Stimulated activated naive CD8-positive, alpha-beta T cell treated with anti-CD3 and anti-CD28 coated beads, Interleukin-15, amount 100 ng/mL, for 72 hours (primary cell): ENCODE results near the gene PACS1.
A peak's percentile ranks its signal among the peaks of the same experiment; 100 is the strongest.

Experiments
- ATAC-seq: fragments of 150-1000 bp; cut with Tn5 transposase; 2 replicates; pipeline ENCODE4 v1.10.0; 2021; ENCODE audit warnings: mild to moderate bottlenecking, moderate library complexity
- DNase-seq, 2 donors: peaks; one replicate each; pipeline ENCODE4 v3.0.0; 2021 to 2022
- H3K27ac Mint-ChIP-seq, 2 donors: one replicate each; pipeline ENCODE4 v1.8.0; 2022; ENCODE audit warnings: mild to moderate bottlenecking in 2 of 2, mixed read lengths in 2 of 2, moderate library complexity in 2 of 2
- H3K27me3 Mint-ChIP-seq: one replicate; pipeline ENCODE4 v1.8.0; 2022; ENCODE audit warnings: mixed read lengths
- H3K4me1 Mint-ChIP-seq: one replicate; pipeline ENCODE4 v1.8.0; 2022; ENCODE audit warnings: mild to moderate bottlenecking, mixed read lengths
- H3K4me3 Mint-ChIP-seq, 2 donors: one replicate each; pipeline ENCODE4 v1.8.0; 2022; ENCODE audit warnings: mild to moderate bottlenecking in 2 of 2, mixed read lengths in 2 of 2, moderate library complexity in 1 of 2
- H3K9me3 Mint-ChIP-seq, 2 donors: one replicate each; pipeline ENCODE4 v1.8.0; 2022; ENCODE audit warnings: mixed read lengths in 2 of 2

Gene PACS1

DNA sequence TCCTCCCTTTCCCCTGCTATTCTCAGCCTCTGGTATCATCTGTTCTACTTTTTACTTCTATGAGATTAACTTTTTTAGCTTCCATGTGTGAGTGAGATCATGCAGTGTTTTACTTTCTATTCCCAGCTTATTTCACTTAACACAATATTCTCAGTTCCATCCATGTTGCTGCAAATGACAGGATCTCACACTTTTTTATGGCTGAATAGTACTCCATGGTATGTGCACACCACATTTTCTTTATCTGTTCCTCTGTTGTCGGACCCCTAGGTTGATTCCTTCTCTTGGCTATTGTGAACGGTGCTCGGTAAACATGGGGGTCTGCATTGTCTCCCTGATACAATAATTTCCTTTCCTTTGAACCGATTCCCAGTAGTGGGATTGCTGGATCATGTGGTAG is 117.4 kb downstream of the PACS1 start:
- Mint-ChIP-seq H3K27ac (peak overlapping the region in 1 of 2 donors; percentile 1), H3K4me3 (no peak overlapping the region), H3K4me1 (peaks cover 47% of the 10 kb centered on the region), H3K9me3 (peaks cover 0 to 6% of the 10 kb centered on the region in 2 donors), H3K27me3 (no peaks in the 10 kb centered on the region)
- ATAC-seq (no peak), DNase-seq (no peak)

DNA sequence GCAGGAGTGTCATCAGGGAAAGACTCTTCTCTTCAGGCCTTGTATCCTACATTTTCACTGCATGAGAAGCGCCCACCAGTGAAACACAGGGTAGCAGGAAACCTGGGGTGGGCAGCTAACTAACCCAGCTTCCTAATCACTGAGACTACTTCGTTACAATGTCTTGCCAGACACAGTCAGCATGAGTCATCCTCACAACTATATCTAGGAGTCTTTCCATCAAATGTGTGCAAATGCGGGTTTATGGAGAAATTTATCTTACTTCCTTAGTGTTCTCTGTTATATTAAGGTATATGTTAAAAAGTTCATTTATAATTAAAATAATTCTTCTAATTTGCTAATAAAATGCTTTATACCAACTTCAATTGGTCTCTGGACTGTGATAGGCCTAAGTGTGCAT is 118.5 kb downstream of the PACS1 start:
- no peak for ATAC-seq
- H3K4me3 Mint-ChIP-seq: no peak overlapping the region
- H3K4me1 Mint-ChIP-seq: peaks cover 43% of the 10 kb centered on the region
- no peak for DNase-seq
- peaks cover 0 to 6% of the 10 kb centered on the region in 2 donors for H3K9me3 Mint-ChIP-seq
- H3K27me3 Mint-ChIP-seq: no peaks in the 10 kb centered on the region
- H3K27ac Mint-ChIP-seq: no peak overlapping the region

- ATAC-seq: no peak
- Mint-ChIP-seq H3K27ac (no peak overlapping the region), H3K27me3 (no peaks in the 10 kb centered on the region), H3K4me3 (no peak overlapping the region), H3K9me3 (peaks cover 0 to 6% of the 10 kb centered on the region in 2 donors), H3K4me1 (peaks cover 41% of the 10 kb centered on the region)
- no peak for DNase-seq
These were observed 119.1 kb downstream of the PACS1 start for GRCh38 chr11:66189031-66189745.

DNA sequence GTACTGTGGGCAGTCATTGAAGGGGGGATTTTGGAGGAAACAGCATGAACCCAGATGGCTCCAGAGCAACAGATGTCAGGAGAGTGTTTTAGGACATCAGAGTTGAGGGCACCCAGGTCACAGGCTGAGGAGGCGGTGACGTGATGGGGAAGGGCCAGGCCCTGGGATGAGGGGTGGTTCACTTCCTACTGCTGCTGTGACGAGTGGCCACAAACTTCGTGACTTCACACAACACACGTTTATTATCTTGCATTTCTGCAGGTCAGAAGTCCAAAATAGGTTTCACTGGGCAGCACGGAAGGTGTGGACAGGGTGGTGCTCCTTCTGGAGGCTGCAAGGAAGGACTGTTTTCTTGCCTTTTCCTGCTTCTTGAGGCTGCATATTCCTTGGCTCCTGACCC is 120.7 kb downstream of the PACS1 start:
- ATAC-seq (no peak), DNase-seq (no peak)
- peak overlapping the region in 1 of 2 donors; percentile 94 for H3K27ac Mint-ChIP-seq
- peaks cover 27% of the 10 kb centered on the region for H3K4me1 Mint-ChIP-seq
- no peaks in the 10 kb centered on the region for H3K27me3 Mint-ChIP-seq
- H3K9me3 Mint-ChIP-seq: peaks cover 0 to 6% of the 10 kb centered on the region in 2 donors
- H3K4me3 Mint-ChIP-seq: no peak overlapping the region

DNA sequence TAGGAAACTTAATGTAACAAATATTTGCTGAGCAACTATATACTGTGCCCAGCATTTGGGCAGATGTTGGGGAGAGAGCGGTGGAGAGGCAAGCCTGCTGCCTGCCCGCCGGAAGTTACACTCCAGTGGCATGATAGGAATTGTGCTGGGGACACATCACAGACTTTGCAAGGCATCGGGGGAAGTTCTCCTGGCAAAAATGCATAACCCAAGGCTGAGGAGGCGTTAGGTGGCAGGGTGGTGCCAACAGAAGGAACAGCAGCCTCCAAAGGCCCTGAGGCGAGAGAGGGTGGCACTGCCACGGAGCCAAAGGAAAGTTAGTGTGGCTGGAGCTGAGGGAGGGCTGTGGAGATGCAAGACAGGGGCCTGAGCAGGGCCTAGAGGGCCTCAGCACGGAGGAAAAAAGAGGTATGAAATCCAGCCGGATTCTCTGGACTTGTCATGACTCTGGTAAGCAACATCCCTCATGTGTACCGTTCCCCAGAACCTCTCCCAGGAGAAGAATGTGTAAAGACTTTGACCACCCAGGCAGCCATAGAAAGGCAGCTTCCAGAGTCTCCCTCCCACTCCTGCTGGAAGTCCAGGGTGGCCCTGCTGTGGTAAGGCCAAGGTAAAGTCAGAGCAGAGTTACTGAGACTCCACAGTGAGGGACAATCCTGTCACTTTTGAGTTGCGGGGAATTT is 122.2 kb downstream of the PACS1 start:
- H3K27ac Mint-ChIP-seq: peak overlapping the region in 1 of 2 donors; percentile 40
- DNase-seq (no peak), ATAC-seq (no peak)
- H3K4me3 Mint-ChIP-seq: no peak overlapping the region
- no peaks in the 10 kb centered on the region for H3K27me3 Mint-ChIP-seq
- H3K9me3 Mint-ChIP-seq: peaks cover 0 to 5% of the 10 kb centered on the region in 2 donors
- peaks cover 21% of the 10 kb centered on the region for H3K4me1 Mint-ChIP-seq

DNA sequence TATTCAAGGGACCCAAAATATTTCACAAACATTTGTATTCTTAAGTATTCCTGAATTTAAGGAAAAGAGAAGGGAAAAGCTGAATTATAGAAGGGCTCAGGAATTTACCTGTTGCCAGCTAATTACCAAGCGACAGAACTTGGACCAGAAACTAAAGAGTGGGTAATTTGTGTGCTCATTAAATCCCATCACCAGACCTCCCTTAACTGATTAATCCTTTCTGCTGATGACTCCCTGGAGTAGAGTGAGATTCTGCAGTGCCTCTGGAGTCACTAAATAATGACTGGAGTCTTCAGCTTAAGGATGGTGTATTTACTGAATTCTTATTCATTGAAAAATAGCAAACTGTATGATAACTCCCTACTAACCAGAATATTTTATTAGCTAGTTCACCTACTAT is 124.3 kb downstream of the PACS1 start:
- no peak for ATAC-seq
- Mint-ChIP-seq H3K4me3 (no peak overlapping the region), H3K27ac (no peak overlapping the region), H3K27me3 (no peaks in the 10 kb centered on the region), H3K4me1 (peaks cover 8% of the 10 kb centered on the region), H3K9me3 (no peaks in the 10 kb centered on the region)
- no peak for DNase-seq

DNA sequence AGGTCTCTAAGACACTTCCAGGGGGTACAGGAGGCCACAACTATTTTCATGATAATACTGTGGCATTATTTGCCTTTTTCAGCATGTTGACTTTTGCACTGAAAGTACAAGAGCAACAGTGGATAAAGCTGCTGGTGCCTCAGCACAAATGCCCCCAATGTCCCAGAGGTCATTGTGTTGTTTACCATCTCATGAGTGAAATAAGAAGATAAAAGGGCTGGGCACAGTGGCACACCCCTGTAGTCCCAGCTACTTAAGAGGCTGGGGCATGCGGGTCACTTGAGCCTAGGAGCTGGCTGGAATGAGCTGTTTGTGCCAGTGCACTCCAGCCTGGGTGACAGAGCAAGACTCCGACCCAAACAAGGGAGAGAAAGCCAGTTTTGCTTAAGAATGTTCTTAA is 125.8 kb downstream of the PACS1 start:
- H3K9me3 Mint-ChIP-seq: peaks cover 0 to under 1% of the 10 kb centered on the region in 2 donors
- ATAC-seq (no peak), DNase-seq (no peak)
- no peaks in the 10 kb centered on the region for H3K27me3 Mint-ChIP-seq
- H3K4me3 Mint-ChIP-seq: no peak overlapping the region
- peaks cover 3% of the 10 kb centered on the region for H3K4me1 Mint-ChIP-seq
- H3K27ac Mint-ChIP-seq: no peak overlapping the region

DNA sequence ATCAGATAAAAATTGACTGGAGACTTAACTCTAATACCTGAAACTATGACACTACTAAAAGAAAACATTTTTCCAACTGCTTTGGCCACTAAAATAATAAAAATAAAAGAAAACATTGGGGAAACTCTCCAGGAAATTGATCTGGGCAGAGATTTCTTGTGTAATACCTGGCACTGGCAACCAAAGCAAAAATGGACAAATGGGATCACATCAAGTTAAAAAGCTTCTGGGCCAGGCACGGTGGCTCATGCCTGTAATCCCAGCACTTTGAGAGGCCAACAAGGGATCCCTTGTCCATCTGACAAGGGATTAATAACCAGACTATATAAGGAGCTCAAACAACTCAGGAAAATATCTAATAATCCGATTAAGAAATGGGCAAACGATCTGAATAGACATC is 133.8 kb downstream of the PACS1 start:
- Mint-ChIP-seq H3K9me3 (peaks cover 16 to 19% of the 10 kb centered on the region in 2 donors), H3K4me3 (no peak overlapping the region), H3K27me3 (no peaks in the 10 kb centered on the region), H3K27ac (no peak overlapping the region), H3K4me1 (no peaks in the 10 kb centered on the region)
- no peak for DNase-seq
- no peak for ATAC-seq

- H3K27me3 Mint-ChIP-seq: no peaks in the 10 kb centered on the region
- ATAC-seq (no peak), DNase-seq (no peak)
- H3K9me3 Mint-ChIP-seq: peaks cover 16 to 19% of the 10 kb centered on the region in 2 donors
- no peak overlapping the region for H3K4me3 Mint-ChIP-seq
- H3K4me1 Mint-ChIP-seq: no peaks in the 10 kb centered on the region
- no peak overlapping the region for H3K27ac Mint-ChIP-seq
These were observed 134.3 kb downstream of the PACS1 start for GRCh38 chr11:66204412-66204811.

DNA sequence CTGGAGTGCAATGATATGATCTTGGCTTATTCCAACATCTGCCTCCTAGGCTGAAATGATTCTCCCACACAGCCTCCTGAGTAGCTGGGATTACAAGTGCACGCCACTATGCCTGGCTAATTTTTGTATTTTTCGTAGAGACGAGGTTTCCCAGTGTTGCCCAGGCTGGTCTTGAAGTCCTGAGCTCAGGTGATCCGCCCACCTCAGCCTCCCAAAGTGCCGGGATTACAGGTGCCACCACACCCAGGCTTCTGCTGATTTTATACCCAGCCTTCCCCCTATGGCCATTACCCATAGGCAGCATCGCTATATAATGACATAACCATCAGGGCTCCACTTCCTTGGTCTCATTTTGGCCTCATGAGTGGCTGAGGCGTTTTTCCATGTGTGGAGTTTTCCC is 137.7 kb downstream of the PACS1 start:
- no peak for DNase-seq
- ATAC-seq: no peak
- no peaks in the 10 kb centered on the region for H3K4me1 Mint-ChIP-seq

DNA sequence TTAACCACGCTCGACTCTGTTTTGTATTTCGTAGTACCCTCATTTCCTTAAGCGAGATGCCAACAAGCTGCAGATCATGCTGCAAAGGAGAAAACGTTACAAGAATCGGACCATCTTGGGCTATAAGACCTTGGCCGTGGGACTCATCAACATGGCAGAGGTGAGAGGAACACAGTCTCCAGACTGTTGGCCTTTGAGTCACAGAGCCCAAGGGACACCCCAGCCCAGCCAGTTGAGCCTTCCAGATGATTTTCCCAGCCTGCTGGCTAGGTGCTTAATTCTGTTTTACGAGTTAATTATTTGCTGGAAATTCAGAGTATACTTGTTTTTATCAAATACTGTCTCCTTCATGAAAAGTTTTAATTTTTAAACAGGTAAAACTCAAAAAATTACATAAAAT is 141.0 kb downstream of the PACS1 start:
- Mint-ChIP-seq H3K27me3 (no peaks in the 10 kb centered on the region), H3K4me1 (no peaks in the 10 kb centered on the region), H3K9me3 (no peaks in the 10 kb centered on the region), H3K4me3 (no peak overlapping the region), H3K27ac (no peak overlapping the region)
- DNase-seq: no peak
- no peak for ATAC-seq

More for the DNA sequence above, 137.7 kb downstream of the PACS1 start:
- Mint-ChIP-seq H3K4me3 (no peak overlapping the region), H3K27ac (peak overlapping the region in 1 of 2 donors; percentile 63), H3K9me3 (peaks cover 4 to 5% of the 10 kb centered on the region in 2 donors), H3K27me3 (no peaks in the 10 kb centered on the region)

DNA sequence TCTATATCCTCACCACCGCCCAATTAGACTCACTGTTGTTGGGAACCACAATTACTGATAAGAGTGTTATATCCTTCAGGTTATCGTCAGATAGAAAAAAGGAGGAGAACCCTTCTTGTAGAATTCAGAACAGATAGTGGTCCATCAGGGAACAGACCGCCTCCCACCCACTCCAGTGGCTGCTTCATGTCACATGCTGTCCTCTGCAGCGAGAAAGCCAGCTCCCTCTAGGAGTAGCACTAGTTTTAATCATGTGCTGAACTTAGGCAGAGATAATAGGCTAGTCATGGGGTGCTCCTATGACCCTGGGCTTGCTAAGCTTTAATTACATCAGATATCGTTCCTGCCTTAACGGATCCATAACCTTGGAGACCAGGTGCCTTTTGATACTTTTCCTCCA is 146.8 kb downstream of the PACS1 start:
- H3K27ac Mint-ChIP-seq: peak overlapping the region in 1 of 2 donors; percentile 50
- no peaks in the 10 kb centered on the region for H3K27me3 Mint-ChIP-seq
- H3K9me3 Mint-ChIP-seq: no peaks in the 10 kb centered on the region
- no peak for ATAC-seq
- no peak for DNase-seq
- no peak overlapping the region for H3K4me3 Mint-ChIP-seq
- peaks cover 18% of the 10 kb centered on the region for H3K4me1 Mint-ChIP-seq

- Mint-ChIP-seq H3K27me3 (no peaks in the 10 kb centered on the region), H3K27ac (peak overlapping the region; percentile 58 to 83), H3K9me3 (no peaks in the 10 kb centered on the region), H3K4me1 (peaks cover 27% of the 10 kb centered on the region), H3K4me3 (no peak overlapping the region)
- ATAC-seq (no peak), DNase-seq (no peak)
These were observed 148.0 kb downstream of the PACS1 start for GRCh38 chr11:66218036-66218435.

DNA sequence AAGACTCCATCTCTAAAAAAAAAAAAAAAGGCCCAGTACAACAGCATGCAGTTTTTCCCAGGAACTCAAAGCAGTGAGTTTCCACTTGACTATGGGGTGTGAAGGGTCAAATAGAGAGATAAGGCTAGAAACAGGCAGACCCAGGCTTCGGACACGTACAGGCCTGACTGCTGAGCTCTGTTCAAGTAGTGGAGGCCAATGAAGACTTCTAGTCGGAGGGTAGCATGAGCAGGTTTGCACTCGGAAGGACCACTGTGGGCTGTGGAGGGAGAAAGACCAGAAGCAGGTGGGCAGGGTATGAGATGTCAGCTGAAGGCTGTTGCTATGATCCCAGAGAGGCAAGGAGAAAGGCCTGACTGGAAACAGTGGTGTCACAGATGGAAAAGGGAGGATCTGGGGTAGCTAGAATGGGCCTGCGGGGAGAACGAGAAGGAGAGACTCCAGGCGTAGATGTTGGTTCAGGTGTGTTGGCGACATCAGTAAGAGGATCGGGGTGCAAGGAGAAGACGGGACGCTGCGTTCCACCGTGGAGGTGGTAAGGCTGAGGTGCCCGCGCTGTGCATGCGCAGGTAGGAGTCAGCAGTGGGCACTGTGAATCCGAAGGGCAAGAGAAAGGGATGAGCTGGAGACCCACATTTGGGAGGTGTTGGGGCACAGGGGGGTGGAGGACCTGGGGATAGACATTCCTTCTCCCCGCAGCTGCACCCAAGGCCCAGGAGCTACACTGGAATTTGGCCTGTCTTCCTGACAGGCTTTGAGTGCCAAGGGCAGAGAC is 149.0 kb downstream of the PACS1 start:
- H3K27me3 Mint-ChIP-seq: no peaks in the 10 kb centered on the region
- H3K4me1 Mint-ChIP-seq: peaks cover 27% of the 10 kb centered on the region
- H3K9me3 Mint-ChIP-seq: no peaks in the 10 kb centered on the region
- peak overlapping the region; percentile 38 to 40 for H3K27ac Mint-ChIP-seq
- ATAC-seq (no peak), DNase-seq (no peak)
- no peak overlapping the region for H3K4me3 Mint-ChIP-seq

DNA sequence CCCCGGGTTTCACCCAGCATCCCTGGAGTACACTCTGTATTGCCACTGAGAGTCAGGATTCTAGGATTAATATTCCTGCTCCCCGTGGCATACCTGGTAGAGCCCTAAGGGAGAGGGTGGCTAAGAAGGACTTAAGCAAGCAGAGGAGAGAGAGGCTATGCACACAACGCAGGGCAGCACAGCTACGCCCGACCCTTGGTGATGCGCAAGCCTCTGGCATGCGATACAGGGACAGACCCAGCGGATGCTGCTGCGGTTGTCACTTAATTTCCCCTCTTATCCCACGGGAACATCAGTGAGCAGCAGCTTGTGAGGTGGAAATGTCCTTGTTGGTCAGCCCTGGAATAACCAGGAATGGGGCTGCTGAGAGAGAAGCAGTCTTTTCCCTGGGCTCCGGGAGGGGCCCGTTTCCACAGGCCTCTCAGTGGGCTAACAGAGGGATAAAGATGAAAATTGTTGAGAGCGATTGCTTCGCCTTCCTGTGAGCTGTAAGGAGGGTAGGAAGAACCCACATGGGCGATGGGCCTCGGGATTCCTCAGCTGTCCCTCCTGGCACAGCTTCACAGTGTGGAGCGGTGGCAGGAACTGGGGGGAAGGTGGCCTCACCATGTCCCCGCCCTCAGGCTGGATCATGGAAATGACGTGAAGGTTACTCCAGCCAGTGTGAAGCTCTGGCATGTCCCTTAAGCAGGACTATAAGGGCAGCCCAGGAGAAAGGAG is 149.9 kb downstream of the PACS1 start:
- Mint-ChIP-seq H3K4me3 (no peak overlapping the region), H3K27ac (no peak overlapping the region), H3K27me3 (no peaks in the 10 kb centered on the region), H3K9me3 (no peaks in the 10 kb centered on the region), H3K4me1 (peaks cover 27% of the 10 kb centered on the region)
- no peak for ATAC-seq
- no peak for DNase-seq
